ENCODE data around the gene RNF215.

DNA sequence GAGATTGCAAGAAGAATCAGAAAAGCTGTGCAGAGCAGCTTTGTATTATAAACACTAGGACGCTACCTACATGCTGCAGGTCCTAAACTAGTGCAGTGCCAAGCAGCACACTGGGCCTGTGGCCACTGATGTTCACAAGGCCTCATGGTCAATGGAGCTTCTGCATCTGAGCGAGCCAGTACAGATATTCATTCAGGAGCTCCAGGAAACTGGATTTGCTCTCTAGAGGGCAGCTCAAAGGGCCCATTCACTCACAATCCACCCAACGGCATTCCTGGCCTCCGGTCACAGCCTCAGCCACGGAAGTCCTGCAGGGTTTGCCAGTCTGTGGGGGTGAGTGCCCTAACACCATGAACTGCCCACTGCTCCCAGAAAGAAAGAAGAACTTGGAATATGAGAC is 54.7 kb downstream of the RNF215 start:
- TF ChIP-seq CTCF (IDR thresholded peaks at IDR 0.05; ENCODE audit: extremely low read depth in 1 of 2, insufficient read depth in 1 of 2, low read depth in 1 of 2, low read length in 2 of 2) = no peak
- no peak for TF ChIP-seq EZH2 (IDR thresholded peaks at IDR 0.05; ENCODE audit: borderline replicate concordance, low read depth, low read length, severe bottlenecking)
- TF ChIP-seq POLR2A (IDR thresholded peaks at IDR 0.05; ENCODE audit: low read depth, low read length) = no peak
- TF ChIP-seq MYC (IDR thresholded peaks at IDR 0.05; ENCODE audit: low read depth, low read length) = no peak
- no peak for TF ChIP-seq POLR2AphosphoS5 (IDR thresholded peaks at IDR 0.05; ENCODE audit: insufficient read depth, low read depth, low read length)
- no peak for TF ChIP-seq MAX (IDR thresholded peaks at IDR 0.05; ENCODE audit: insufficient read depth, insufficient read length)
- no peak for TF ChIP-seq JUN (IDR thresholded peaks at IDR 0.05; ENCODE audit: borderline replicate concordance, insufficient read depth, insufficient read length, low read depth)
- TF ChIP-seq FOS (IDR thresholded peaks at IDR 0.05; ENCODE audit: borderline replicate concordance, insufficient read depth, low read length) = no peak
- TF ChIP-seq GATA2 (IDR thresholded peaks at IDR 0.05; ENCODE audit: insufficient read depth, insufficient read length, low read depth, low read length) = no peak
